Stimulated activated effector memory CD8-positive, alpha-beta T cell treated with anti-CD3 and anti-CD28 coated beads, Interleukin-12 subunit alpha, Interleukin-12 subunit beta, amount 100 ng/mL, for 72 hours (primary cell): ENCODE data around the gene CCNC.
A peak's percentile ranks its signal among the peaks of the same experiment; 100 is the strongest.

ENCODE experiments used
- ATAC-seq: fragments of 150-1000 bp; cut with Tn5 transposase; 2 replicates; pipeline ENCODE4 v1.10.0; 2021
- DNase-seq, 2 donors: peaks; one replicate each; pipeline ENCODE4 v3.0.0; 2021 to 2022; ENCODE audit warnings: low spot score in 2 of 2
- H3K27ac Mint-ChIP-seq: one replicate; pipeline ENCODE4 v1.8.0; 2022; ENCODE audit warnings: mild to moderate bottlenecking, mixed read lengths
- H3K36me3 Mint-ChIP-seq: one replicate; pipeline ENCODE4 v1.8.0; 2022; ENCODE audit warnings: mild to moderate bottlenecking, mixed read lengths
- H3K4me1 Mint-ChIP-seq: one replicate; pipeline ENCODE4 v1.8.0; 2022; ENCODE audit warnings: mixed read lengths
- H3K4me3 Mint-ChIP-seq: one replicate; pipeline ENCODE4 v1.8.0; 2022; ENCODE audit warnings: mild to moderate bottlenecking, mixed read lengths
- H3K9me3 Mint-ChIP-seq: one replicate; pipeline ENCODE4 v1.8.0; 2022; ENCODE audit warnings: mixed read lengths

CCNC gene

GRCh38 chr6:99521633-99522151, 46.8 kb downstream of the CCNC start:
- H3K4me1 Mint-ChIP-seq, result peaks cover 21% of the 10 kb centered on the region
- DNase-seq, result no peak
- no peaks in the 10 kb centered on the region for H3K9me3 Mint-ChIP-seq
- H3K36me3 Mint-ChIP-seq, result peaks cover 9% of the 10 kb centered on the region
- peak; percentile 35 for ATAC-seq
- H3K4me3 Mint-ChIP-seq, result peak overlapping the region; percentile 97
- H3K27ac Mint-ChIP-seq, result peak overlapping the region; percentile 97

DNA sequence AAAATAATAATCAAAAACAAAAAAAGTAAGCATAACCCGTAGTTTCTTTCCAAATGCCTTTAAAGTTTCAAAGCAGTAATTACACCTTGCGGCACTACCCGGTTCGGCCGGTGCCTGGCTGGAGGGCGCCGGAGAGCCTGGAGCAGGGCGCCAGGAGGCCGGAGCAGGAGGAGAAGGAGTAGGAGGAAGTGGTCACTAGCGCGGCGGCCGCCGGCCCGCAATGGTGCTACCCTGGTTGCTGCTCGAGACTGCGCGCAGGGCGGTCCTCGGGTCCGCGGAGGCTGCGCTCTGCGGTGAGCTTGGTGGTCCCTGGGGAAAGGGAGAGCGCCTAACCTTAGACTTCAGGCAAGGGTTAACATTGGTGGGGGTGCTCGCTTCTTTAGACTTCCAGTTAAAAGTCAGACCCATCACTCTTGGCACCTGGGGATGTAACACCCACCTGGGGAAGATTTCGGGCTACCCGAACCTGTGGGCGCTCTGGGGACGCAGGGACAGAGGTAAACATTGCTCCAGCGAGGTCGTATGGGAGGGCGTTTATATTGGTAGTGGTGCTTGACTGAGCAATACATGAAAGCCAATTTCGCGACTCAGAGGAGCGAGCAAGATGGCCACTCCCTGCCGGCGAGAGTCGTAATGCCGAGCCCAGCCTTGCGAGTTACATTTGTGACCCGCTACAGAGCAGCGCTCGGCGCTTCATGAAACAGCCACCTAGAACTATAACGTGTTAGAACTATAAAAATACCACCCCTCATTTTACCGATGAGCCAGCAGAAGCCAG, 47.4 kb downstream of the CCNC start:
- peaks cover 11% of the 10 kb centered on the region for H3K36me3 Mint-ChIP-seq
- no peaks in the 10 kb centered on the region for H3K9me3 Mint-ChIP-seq
- H3K4me1 Mint-ChIP-seq, result peaks cover 25% of the 10 kb centered on the region
- DNase-seq, result peak; percentile 57 to 89
- peak overlapping the region; percentile 97 for H3K4me3 Mint-ChIP-seq
- H3K27ac Mint-ChIP-seq, result peak overlapping the region; percentile 97
- ATAC-seq, result peak; percentile 95

DNA sequence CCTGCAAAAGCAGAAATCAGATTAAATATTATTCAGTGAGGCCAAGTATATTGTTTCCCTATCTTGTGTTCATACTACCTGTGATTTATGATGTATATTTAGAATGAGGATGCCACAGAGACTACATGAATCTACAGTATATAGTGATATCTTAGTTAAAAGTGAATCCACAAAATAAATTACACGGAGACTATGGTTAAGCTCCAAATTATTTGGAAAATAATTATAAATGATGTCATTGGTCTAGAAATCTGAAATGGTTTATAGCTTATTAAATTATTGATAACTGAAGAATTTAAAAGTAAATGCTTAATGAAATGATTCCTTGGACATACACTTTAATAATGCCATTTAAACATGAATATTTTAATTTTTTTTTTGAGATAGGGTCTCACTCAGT, 49.0 kb downstream of the CCNC start:
- DNase-seq, result no peak
- peaks cover 28% of the 10 kb centered on the region for H3K4me1 Mint-ChIP-seq
- peaks cover 25% of the 10 kb centered on the region for H3K36me3 Mint-ChIP-seq
- ATAC-seq, result no peak
- H3K9me3 Mint-ChIP-seq, result no peaks in the 10 kb centered on the region
- no peak overlapping the region for H3K4me3 Mint-ChIP-seq
- H3K27ac Mint-ChIP-seq, result no peak overlapping the region

- Mint-ChIP-seq H3K36me3 (peaks cover 24% of the 10 kb centered on the region), H3K4me1 (peaks cover 28% of the 10 kb centered on the region), H3K27ac (peak overlapping the region; percentile 92), H3K9me3 (no peaks in the 10 kb centered on the region), H3K4me3 (peak overlapping the region; percentile 86)
- ATAC-seq (no peak), DNase-seq (no peak)
Observed at GRCh38 chr6:99514089-99514488, 54.4 kb downstream of the CCNC start.

DNA sequence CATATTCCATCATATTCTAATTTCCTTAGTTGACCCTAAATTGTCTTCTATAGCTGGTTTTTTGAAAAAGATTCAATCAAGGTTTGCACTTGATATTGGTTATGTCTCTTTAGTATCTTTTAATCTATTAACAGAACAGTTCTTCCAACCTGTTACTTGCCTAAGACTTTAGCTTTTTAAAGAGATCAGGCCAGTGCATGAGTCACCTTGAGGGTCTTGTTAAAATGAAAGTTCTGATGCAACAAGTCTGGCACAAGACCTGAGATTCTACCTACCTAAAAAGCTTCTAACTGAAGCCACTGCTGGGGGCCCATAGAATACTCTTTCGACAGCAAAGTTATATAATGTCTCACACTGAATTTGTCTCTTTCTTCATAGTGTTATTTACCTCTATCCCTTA, 56.4 kb downstream of the CCNC start:
- Mint-ChIP-seq H3K36me3 (peaks cover 43% of the 10 kb centered on the region), H3K4me1 (peaks cover 28% of the 10 kb centered on the region), H3K9me3 (no peaks in the 10 kb centered on the region), H3K4me3 (no peak overlapping the region), H3K27ac (no peak overlapping the region)
- ATAC-seq (no peak), DNase-seq (no peak)

DNA sequence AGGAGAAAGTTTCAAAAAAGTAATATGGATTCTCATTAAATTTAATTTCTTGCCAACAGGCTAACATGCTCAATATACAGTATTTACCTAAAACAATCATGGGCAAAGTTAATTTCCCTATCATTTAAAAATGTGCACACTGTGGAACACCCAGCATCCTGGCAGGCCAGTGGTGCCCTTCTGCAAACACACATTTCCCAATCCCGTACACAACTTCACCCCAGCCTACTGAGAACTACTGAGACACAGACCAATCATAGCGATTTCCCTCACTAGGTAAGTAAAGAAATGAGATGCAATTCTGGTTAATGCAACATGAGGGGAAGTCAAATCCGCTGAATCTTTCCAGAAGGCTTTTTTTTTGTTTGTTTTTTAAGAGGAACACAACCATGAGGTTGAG, 60.8 kb downstream of the CCNC start:
- no peak for DNase-seq
- Mint-ChIP-seq H3K4me1 (peaks cover 3% of the 10 kb centered on the region), H3K27ac (no peak overlapping the region), H3K4me3 (no peak overlapping the region), H3K36me3 (peaks cover 64% of the 10 kb centered on the region), H3K9me3 (no peaks in the 10 kb centered on the region)
- ATAC-seq, result no peak

GRCh38 chr6:99501762-99502161, 66.7 kb downstream of the CCNC start:
- DNase-seq, result no peak
- ATAC-seq, result no peak
- H3K4me3 Mint-ChIP-seq, result no peak overlapping the region
- H3K36me3 Mint-ChIP-seq, result peaks cover 54% of the 10 kb centered on the region
- no peak overlapping the region for H3K27ac Mint-ChIP-seq
- no peaks in the 10 kb centered on the region for H3K9me3 Mint-ChIP-seq
- peaks cover 8% of the 10 kb centered on the region for H3K4me1 Mint-ChIP-seq

- no peak overlapping the region for H3K27ac Mint-ChIP-seq
- no peaks in the 10 kb centered on the region for H3K9me3 Mint-ChIP-seq
- H3K4me3 Mint-ChIP-seq, result no peak overlapping the region
- peaks cover 8% of the 10 kb centered on the region for H3K4me1 Mint-ChIP-seq
- ATAC-seq, result no peak
- DNase-seq, result no peak
- peaks cover 26% of the 10 kb centered on the region for H3K36me3 Mint-ChIP-seq
Observed at GRCh38 chr6:99498421-99498820, 70.0 kb downstream of the CCNC start.

- DNase-seq (no peak), ATAC-seq (no peak)
- H3K4me1 Mint-ChIP-seq, result peaks cover 17% of the 10 kb centered on the region
- H3K9me3 Mint-ChIP-seq, result no peaks in the 10 kb centered on the region
- no peak overlapping the region for H3K4me3 Mint-ChIP-seq
- H3K27ac Mint-ChIP-seq, result no peak overlapping the region
- H3K36me3 Mint-ChIP-seq, result peaks cover 9% of the 10 kb centered on the region
Observed at GRCh38 chr6:99495466-99495865, 73.0 kb downstream of the CCNC start.
